ENCODE measurements around the gene KIAA0319L.

- TF ChIP-seq SP1 (IDR thresholded peaks at IDR 0.05) (no peak), PKNOX1 (IDR thresholded peaks at IDR 0.05) (no peak), HDGF (IDR thresholded peaks at IDR 0.05; ENCODE audit: borderline replicate concordance) (no peak), SUZ12 (IDR thresholded peaks at IDR 0.05) (no peak), BHLHE40 (IDR thresholded peaks at IDR 0.05; ENCODE audit: borderline replicate concordance) (no peak), FOXK2 (IDR thresholded peaks at IDR 0.05) (no peak), ELF4 (IDR thresholded peaks at IDR 0.05) (no peak), CTBP1 (IDR thresholded peaks at IDR 0.05; ENCODE audit: borderline replicate concordance) (no peak), ARNT (IDR thresholded peaks at IDR 0.05) (no peak), TARDBP (IDR thresholded peaks at IDR 0.05) (no peak)
Observed at GRCh38 chr1:35568975-35569395, 11.8 kb upstream of the KIAA0319L start.
